ENCODE data around the gene PRPF19. TPM values are rescaled to one million over a fixed set of nuclear protein-coding genes. Genes with fewer than 3 reads are reported as not detected.

Gene PRPF19
- polyA plus RNA-seq, 1 of the 3 experiments (the other 2 are of a cell fraction) = 58.9 TPM

GRCh38 chr11:60935676-60936442 is 29.5 kb upstream of the PRPF19 start:
- ChIA-PET CTCF (interaction anchor here (0.9 to 1.7 kb wide), 2 partner anchors 20 to 105 kb away, joined by 3 to 5 read pairs; no protein-coding TSS in a partner anchor), POLR2A (no interaction called here)
- no peak overlapping the region for H3K4me3 ChIP-seq (ENCODE audit: low read depth in 2 of 2, low read length in 1 of 2)
- no peaks in the 10 kb centered on the region for H3K9me3 ChIP-seq
- H2AFZ ChIP-seq (ENCODE audit: low read depth) = no peak overlapping the region
- H3K27ac ChIP-seq (ENCODE audit: low read depth in 2 of 2, low read length in 1 of 2) = no peak overlapping the region
- H3K4me1 ChIP-seq (ENCODE audit: control insufficient read depth in 1 of 2, insufficient read depth in 2 of 2, low read depth in 1 of 2, low read length in 1 of 2) = peaks cover 0 to 2% of the 10 kb centered on the region in 2 experiments; a peak in 1 of 4 replicates
- TF ChIP-seq IRF3 (IDR thresholded peaks at IDR 0.05; ENCODE audit: low read depth, low read length) = no peak
- no peak for TF ChIP-seq GATA2 (CRISPR knock-in tag; IDR thresholded peaks at IDR 0.05)
- TF ChIP-seq TCF12 (IDR thresholded peaks at IDR 0.05) = no peak
- TF ChIP-seq CHD2 (IDR thresholded peaks at IDR 0.05; ENCODE audit: low read length, partially characterized antibody) = no peak
- no peak for TF ChIP-seq RFX5 (IDR thresholded peaks at IDR 0.05; ENCODE audit: low read length)
- TF ChIP-seq SIN3A (IDR thresholded peaks at IDR 0.05; ENCODE audit: borderline replicate concordance, low read depth, low read length) = no peak
- no peak for TF ChIP-seq USF2 (IDR thresholded peaks at IDR 0.05; ENCODE audit: borderline replicate concordance, low read depth, low read length)
- no peak for TF ChIP-seq RAD21 (IDR thresholded peaks at IDR 0.05; ENCODE audit: low read length)
- no peak for TF ChIP-seq RXRA (IDR thresholded peaks at IDR 0.05; ENCODE audit: borderline replicate concordance, low read depth)
- no peak for TF ChIP-seq SMC3 (IDR thresholded peaks at IDR 0.05; ENCODE audit: low read depth, low read length)
- peaks cover 0 to 29% of the 10 kb centered on the region in 2 experiments for H3K36me3 ChIP-seq (replicated peaks in 1 of 2; ENCODE audit: control insufficient read depth in 1 of 2, insufficient read depth in 2 of 2, low read length in 1 of 2)
- H4K20me1 ChIP-seq (ENCODE audit: insufficient read depth) = no peaks in the 10 kb centered on the region
- H3K27me3 ChIP-seq (ENCODE audit: insufficient read depth) = no peaks in the 10 kb centered on the region
- 89% methylated on average over 11 of the region's 27 CpGs for WGBS (ENCODE audit: low lambda C conversion rate)
- H3K79me2 ChIP-seq (ENCODE audit: insufficient read depth) = no peaks in the 10 kb centered on the region
- no peaks in the 10 kb centered on the region for H3F3A ChIP-seq (replicated peaks; ENCODE audit: insufficient read depth)
- H3K9me2 ChIP-seq = no peaks in the 10 kb centered on the region
- H3K9ac ChIP-seq = no peak overlapping the region
- H3K4me2 ChIP-seq = no peak overlapping the region
- DNase-seq = no peak

- H3K9me3 ChIP-seq = no peaks in the 10 kb centered on the region
- peaks cover 0 to 35% of the 10 kb centered on the region in 2 experiments for H3K36me3 ChIP-seq (replicated peaks in 1 of 2; ENCODE audit: control insufficient read depth in 1 of 2, insufficient read depth in 2 of 2, low read length in 1 of 2)
- H3K4me2 ChIP-seq = no peak overlapping the region
- POLR2A ChIA-PET = no interaction called here
- H2AFZ ChIP-seq (ENCODE audit: low read depth) = no peak overlapping the region
- H3K9ac ChIP-seq = no peak overlapping the region
- no peaks in the 10 kb centered on the region for H3K27me3 ChIP-seq (ENCODE audit: insufficient read depth)
- DNase-seq = no peak
- 87% methylated on average over 13 of the region's 21 CpGs for WGBS (ENCODE audit: low lambda C conversion rate)
- no peaks in the 10 kb centered on the region for H4K20me1 ChIP-seq (ENCODE audit: insufficient read depth)
- H3K9me2 ChIP-seq = no peaks in the 10 kb centered on the region
- H3F3A ChIP-seq (replicated peaks; ENCODE audit: insufficient read depth) = no peaks in the 10 kb centered on the region
- H3K79me2 ChIP-seq (ENCODE audit: insufficient read depth) = no peaks in the 10 kb centered on the region
- CTCF ChIA-PET = interaction anchor here (0.9 to 1.8 kb wide), 2 partner anchors 104 to 252 kb away, joined by 3 to 7 read pairs; no protein-coding TSS in a partner anchor
- H3K4me1 ChIP-seq (ENCODE audit: control insufficient read depth in 1 of 2, insufficient read depth in 2 of 2, low read depth in 1 of 2, low read length in 1 of 2) = peaks cover 0 to 2% of the 10 kb centered on the region in 2 experiments; a peak in 1 of 4 replicates
- H3K4me3 ChIP-seq (ENCODE audit: low read depth in 2 of 2, low read length in 1 of 2) = no peak overlapping the region
- H3K27ac ChIP-seq (ENCODE audit: low read depth in 2 of 2, low read length in 1 of 2) = no peak overlapping the region
- TF ChIP-seq REST (IDR thresholded peaks at IDR 0.05; ENCODE audit: low read depth, low read length) = no peak
- no peak for TF ChIP-seq NRF1 (IDR thresholded peaks at IDR 0.05; ENCODE audit: low read depth, low read length)
- TF ChIP-seq GABPA (IDR thresholded peaks at IDR 0.05; ENCODE audit: low read depth) = no peak
- no peak for TF ChIP-seq ZBTB33 (IDR thresholded peaks at IDR 0.05; ENCODE audit: borderline replicate concordance, low read depth)
- no peak for TF ChIP-seq CTCF (IDR thresholded peaks at IDR 0.05)
Measured at GRCh38 chr11:60934790-60935605, 28.6 kb upstream of the PRPF19 start.
